Keratinocyte (primary cell): Measurements from ENCODE around the gene MLN. TPM values are rescaled to one million over a fixed set of nuclear protein-coding genes. Genes with fewer than 3 reads are reported as not detected.

Experiments used
- DNase-seq: peaks from one replicate; pipeline ENCODE4 v3.0.0-alpha.2; 2011; ENCODE audit warnings: low read depth, missing footprints, low spot score
- FAIRE-seq: peaks from 2 replicates; lab custom pipeline; 2011; peaks lifted over from hg19 to GRCh38; lab: Jason Lieb, UNC
- H2AFZ ChIP-seq: 2 replicates; pipeline ENCODE4 v1.6.0; 2012; ENCODE audit warnings: low read length, control low read depth, inconsistent platforms; ENCODE audit not compliant: control insufficient read depth
- H3K27ac ChIP-seq: 2 replicates; pipeline ENCODE4 v1.5.1; 2011; ENCODE audit warnings: low read length; ENCODE audit not compliant: control insufficient read depth, insufficient read depth
- H3K27me3 ChIP-seq: 3 replicates; pipeline ENCODE4 v1.6.0; 2011; ENCODE audit warnings: low read length; ENCODE audit not compliant: control insufficient read depth, insufficient read depth; ENCODE audit errors: extremely low read depth
- H3K36me3 ChIP-seq, 2 experiments: 2 replicates in 1 of 2; 3 replicates in 1 of 2; pipeline ENCODE4 v1.5.1; 2011; ENCODE audit warnings: low read length in 2 of 2, mild to moderate bottlenecking in 1 of 2; ENCODE audit not compliant: control insufficient read depth in 2 of 2, insufficient read depth in 2 of 2; ENCODE audit errors: extremely low read depth in 1 of 2
- H3K4me1 ChIP-seq: 3 replicates; pipeline ENCODE4 v1.5.1; 2011; ENCODE audit warnings: low read length; ENCODE audit not compliant: control insufficient read depth, insufficient read depth; ENCODE audit errors: extremely low read depth
- H3K4me2 ChIP-seq: 3 replicates; pipeline ENCODE4 v1.6.0; 2011; ENCODE audit warnings: low read depth, low read length; ENCODE audit not compliant: control insufficient read depth, insufficient read depth; ENCODE audit errors: extremely low read depth
- H3K4me3 ChIP-seq, 3 experiments: fragments of 200-600 bp in 1 of 3; sonication (generic) in 1 of 3; 2 replicates in 2 of 3; 3 replicates in 1 of 3; pipeline ENCODE4 v1.5.1; 2011 to 2016; ENCODE audit warnings: low read length in 3 of 3, mild to moderate bottlenecking in 3 of 3, control low read depth in 2 of 3, inconsistent platforms in 1 of 3, low read depth in 1 of 3, mixed read lengths in 1 of 3, mixed run types in 1 of 3, moderate library complexity in 1 of 3; ENCODE audit not compliant: control insufficient read depth in 2 of 3, insufficient read depth in 2 of 3; ENCODE audit errors: extremely low read depth in 1 of 3
- H3K79me2 ChIP-seq: 2 replicates; pipeline ENCODE4 v1.6.0; 2012; ENCODE audit warnings: low read length; ENCODE audit not compliant: control insufficient read depth, insufficient read depth
- H3K9ac ChIP-seq: 3 replicates; pipeline ENCODE4 v1.6.0; 2011; ENCODE audit warnings: low read length; ENCODE audit not compliant: control insufficient read depth, insufficient read depth; ENCODE audit errors: extremely low read depth
- H3K9me1 ChIP-seq: 3 replicates; pipeline ENCODE4 v1.6.0; 2011; ENCODE audit warnings: low read length; ENCODE audit not compliant: control insufficient read depth, insufficient read depth; ENCODE audit errors: extremely low read depth
- H3K9me3 ChIP-seq: 2 replicates; pipeline ENCODE4 v1.5.1; 2012; ENCODE audit warnings: low read depth, low read length; ENCODE audit not compliant: control insufficient read depth
- H4K20me1 ChIP-seq: 3 replicates; pipeline ENCODE4 v1.6.0; 2011; ENCODE audit warnings: low read length; ENCODE audit not compliant: control insufficient read depth, insufficient read depth; ENCODE audit errors: extremely low read depth
- EZH2 ChIP-seq: IDR thresholded peaks from one replicate; pipeline ENCODE4 v1.6.1; 2012; ENCODE audit warnings: inconsistent platforms, mild to moderate bottlenecking, low read length, moderate library complexity
- dilution Hi-C: fragments of 300-500 bp; cut with MboI; formaldehyde crosslinking; loops from one replicate; pipeline ENCODE4 v1.7.0; 2020; ENCODE audit warnings: low sequenced_read_pairs; ENCODE audit not compliant: extremely low pct_ligation_motif_present
- polyA plus RNA-seq, 5 experiments: library from polyadenylated mRNA; depleted of rRNA in 3 of 5; stranded (reverse) in 3 of 5; stranded (forward) in 1 of 5; unstranded in 1 of 5; fragments of >200 nt; gene quantifications; 1 replicate in 1 of 5; 2 replicates in 3 of 5; 3 replicates in 1 of 5; pipeline versions ENCODE4 v1.2.1 to v1.2.3, GENCODE V29; 2011 to 2012; ENCODE audit warnings: missing spikeins in 2 of 5, low read depth in 1 of 5, low replicate concordance in 1 of 5
- TF ChIP-seq, protein P1 (sequence below), 3 experiments: IDR thresholded peaks in 1 of 3; conservative IDR thresholded peaks in 1 of 3; optimal IDR thresholded peaks in 1 of 3; 2 replicates in 2 of 3; 3 replicates in 1 of 3; pipeline versions ENCODE3 to v1.5.1; 2011; ENCODE audit warnings: low read length in 3 of 3, mild to moderate bottlenecking in 3 of 3, moderate library complexity in 2 of 3, control low read depth in 1 of 3, inconsistent platforms in 1 of 3; ENCODE audit not compliant: insufficient read depth in 2 of 3; ENCODE audit errors: extremely low read depth in 1 of 3

Gene MLN
- polyA plus RNA-seq, 1 donor (not counting 4 experiments of a cell fraction or from before 2014, with no cell fraction given): not detected

GRCh38 chr6:33757906-33758305 lies 45.9 kb downstream of the MLN start:
- FAIRE-seq (no peak), DNase-seq (no peak)
- Histone ChIP-seq H3K79me2 (no peaks in the 10 kb centered on the region), H4K20me1 (no peaks in the 10 kb centered on the region), H3K27ac (no peak overlapping the region), H3K4me1 (no peaks in the 10 kb centered on the region), H3K9me1 (no peaks in the 10 kb centered on the region), H3K9me3 (no peaks in the 10 kb centered on the region), H2AFZ (no peak overlapping the region), H3K27me3 (no peaks in the 10 kb centered on the region), H3K4me3 (no peak overlapping the region), H3K4me2 (no peak overlapping the region), H3K36me3 (no peaks in the 10 kb centered on the region), H3K9ac (no peak overlapping the region)
- dilution Hi-C loops: no loop called here
- TF ChIP-seq, protein P1, sequence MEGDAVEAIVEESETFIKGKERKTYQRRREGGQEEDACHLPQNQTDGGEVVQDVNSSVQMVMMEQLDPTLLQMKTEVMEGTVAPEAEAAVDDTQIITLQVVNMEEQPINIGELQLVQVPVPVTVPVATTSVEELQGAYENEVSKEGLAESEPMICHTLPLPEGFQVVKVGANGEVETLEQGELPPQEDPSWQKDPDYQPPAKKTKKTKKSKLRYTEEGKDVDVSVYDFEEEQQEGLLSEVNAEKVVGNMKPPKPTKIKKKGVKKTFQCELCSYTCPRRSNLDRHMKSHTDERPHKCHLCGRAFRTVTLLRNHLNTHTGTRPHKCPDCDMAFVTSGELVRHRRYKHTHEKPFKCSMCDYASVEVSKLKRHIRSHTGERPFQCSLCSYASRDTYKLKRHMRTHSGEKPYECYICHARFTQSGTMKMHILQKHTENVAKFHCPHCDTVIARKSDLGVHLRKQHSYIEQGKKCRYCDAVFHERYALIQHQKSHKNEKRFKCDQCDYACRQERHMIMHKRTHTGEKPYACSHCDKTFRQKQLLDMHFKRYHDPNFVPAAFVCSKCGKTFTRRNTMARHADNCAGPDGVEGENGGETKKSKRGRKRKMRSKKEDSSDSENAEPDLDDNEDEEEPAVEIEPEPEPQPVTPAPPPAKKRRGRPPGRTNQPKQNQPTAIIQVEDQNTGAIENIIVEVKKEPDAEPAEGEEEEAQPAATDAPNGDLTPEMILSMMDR (optimal IDR thresholded peaks at IDR 0.05 in 1 of 3, IDR thresholded peaks at IDR 0.05 in 1 of 3, conservative IDR thresholded peaks at IDR 0.05 in 1 of 3; ENCODE audit: extremely low read depth in 1 of 3, insufficient read depth in 2 of 3, low read length in 3 of 3): no peak
- no peak for TF ChIP-seq EZH2

- Histone ChIP-seq H3K27ac (no peak overlapping the region), H3K4me1 (peaks cover 6% of the 10 kb centered on the region), H2AFZ (no peak overlapping the region), H3K4me2 (no peak overlapping the region), H3K9ac (no peak overlapping the region), H3K4me3 (no peak overlapping the region), H3K9me3 (no peaks in the 10 kb centered on the region), H3K79me2 (no peaks in the 10 kb centered on the region), H3K9me1 (no peaks in the 10 kb centered on the region), H4K20me1 (no peaks in the 10 kb centered on the region), H3K36me3 (no peaks in the 10 kb centered on the region), H3K27me3 (no peaks in the 10 kb centered on the region)
- DNase-seq (no peak), FAIRE-seq (no peak)
- no peak for TF ChIP-seq EZH2
- TF ChIP-seq, protein P1 (optimal IDR thresholded peaks at IDR 0.05 in 1 of 3, IDR thresholded peaks at IDR 0.05 in 1 of 3, conservative IDR thresholded peaks at IDR 0.05 in 1 of 3; ENCODE audit: extremely low read depth in 1 of 3, insufficient read depth in 2 of 3, low read length in 3 of 3): no peak
- dilution Hi-C loops: no loop called here
Observed at GRCh38 chr6:33757113-33757512, 46.7 kb downstream of the MLN start.
